Mesendoderm (in vitro differentiated cells): ENCODE data around the gene C1orf116.

Experiments
- DNase-seq: peaks from one replicate; pipeline ENCODE4 v3.0.0; 2013
- H2AK5ac ChIP-seq: 2 replicates; pipeline ENCODE4 v1.6.1; 2013; ENCODE audit warnings: low read length, inconsistent platforms
- H2BK120ac ChIP-seq: 2 replicates; pipeline ENCODE4 v1.6.1; 2013; ENCODE audit warnings: low read depth, mild to moderate bottlenecking, low read length, moderate library complexity, mixed read lengths
- H2BK15ac ChIP-seq: replicated peaks from 2 replicates; pipeline ENCODE4 v1.6.1; 2013; ENCODE audit warnings: low read depth, mild to moderate bottlenecking, moderate library complexity
- H2BK5ac ChIP-seq: 2 replicates; pipeline ENCODE4 v1.6.1; 2013; ENCODE audit warnings: low read length, inconsistent platforms
- H3K18ac ChIP-seq: 2 replicates; pipeline ENCODE4 v1.6.1; 2013; ENCODE audit warnings: mild to moderate bottlenecking, low read length, mixed read lengths
- H3K23ac ChIP-seq: one replicate; pipeline ENCODE4 v1.6.1; 2013; ENCODE audit warnings: low read length
- H3K27ac ChIP-seq: 2 replicates; pipeline ENCODE4 v1.5.1; 2013; ENCODE audit warnings: low read depth, mild to moderate bottlenecking, inconsistent platforms, low read length, moderate library complexity
- H3K27me3 ChIP-seq: 2 replicates; pipeline ENCODE4 v1.6.1; 2013; ENCODE audit warnings: low read length, control low read depth, mild to moderate bottlenecking, inconsistent platforms; ENCODE audit not compliant: insufficient read depth, poor library complexity
- H3K36me3 ChIP-seq: 2 replicates; pipeline ENCODE4 v1.6.1; 2013; ENCODE audit warnings: low read length, inconsistent platforms; ENCODE audit not compliant: control insufficient read depth, insufficient read depth
- H3K4ac ChIP-seq: one replicate; pipeline ENCODE4 v1.6.1; 2013; ENCODE audit warnings: low read depth, mild to moderate bottlenecking, low read length, moderate library complexity
- H3K4me1 ChIP-seq: 2 replicates; pipeline ENCODE4 v1.6.1; 2013; ENCODE audit warnings: low read depth, low read length, inconsistent platforms; ENCODE audit not compliant: control insufficient read depth
- H3K4me2 ChIP-seq: 2 replicates; pipeline ENCODE4 v1.6.1; 2013; ENCODE audit warnings: low read length
- H3K4me3 ChIP-seq: 2 replicates; pipeline ENCODE4 v1.5.1; 2013; ENCODE audit warnings: mild to moderate bottlenecking, low read length
- H3K56ac ChIP-seq: one replicate; pipeline ENCODE4 v1.6.1; 2013; ENCODE audit warnings: low read length
- H3K79me1 ChIP-seq: 2 replicates; pipeline ENCODE4 v1.6.1; 2013; ENCODE audit warnings: low read length, inconsistent platforms
- H3K79me2 ChIP-seq: 2 replicates; pipeline ENCODE4 v1.6.1; 2013; ENCODE audit warnings: mild to moderate bottlenecking, low read length; ENCODE audit not compliant: control insufficient read depth, insufficient read depth
- H3K9ac ChIP-seq: 2 replicates; pipeline ENCODE4 v1.6.1; 2013; ENCODE audit warnings: low read length, inconsistent platforms
- H4K5ac ChIP-seq: one replicate; pipeline ENCODE4 v1.6.1; 2013; ENCODE audit warnings: low read length
- H4K8ac ChIP-seq: one replicate; pipeline ENCODE4 v1.6.1; 2013; ENCODE audit warnings: low read depth, mild to moderate bottlenecking, control low read depth, low read length, moderate library complexity
- WGBS: extraction: QIAGEN DNeasy Blood & Tissue Kit; methylation state at CpG from one replicate; pipeline ENCODE4 v1.1.7; 2013; ENCODE audit warnings: low lambda C conversion rate, missing lambda C conversion rate; ENCODE audit not compliant: insufficient coverage; ENCODE audit errors: extremely low coverage; 5-methylcytosine and 5-hydroxymethylcytosine counted together

The C1orf116 gene

DNA sequence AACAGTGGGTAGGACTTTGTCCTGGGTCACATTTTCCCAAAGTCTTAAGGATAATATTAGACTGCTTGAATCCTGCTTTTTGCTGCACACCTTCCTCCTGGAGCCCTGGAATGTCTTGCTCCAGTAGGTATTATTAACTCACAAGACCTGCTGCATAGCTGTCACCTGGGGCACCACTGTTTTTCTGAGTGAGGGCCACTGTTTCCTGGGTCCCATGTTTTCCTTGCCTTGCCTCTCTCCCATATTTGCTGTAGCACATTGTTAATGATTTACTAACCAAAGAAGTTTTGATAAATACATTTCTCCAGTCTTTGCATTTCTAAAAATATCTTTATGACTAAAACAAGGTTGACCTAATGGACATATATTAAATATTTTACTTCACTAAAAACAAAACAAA lies 39.8 kb downstream of the C1orf116 start:
- no peak overlapping the region for H3K4me3 ChIP-seq
- no peaks in the 10 kb centered on the region for H3K27me3 ChIP-seq
- no peak overlapping the region for H2AK5ac ChIP-seq
- no peaks in the 10 kb centered on the region for H3K36me3 ChIP-seq
- no peak for DNase-seq
- H2BK5ac ChIP-seq: no peak overlapping the region
- H4K8ac ChIP-seq: no peak overlapping the region
- H3K79me1 ChIP-seq: no peaks in the 10 kb centered on the region
- H3K4ac ChIP-seq: no peak overlapping the region
- H4K5ac ChIP-seq: no peak overlapping the region
- H3K18ac ChIP-seq: no peak overlapping the region
- no peak overlapping the region for H3K27ac ChIP-seq
- H3K23ac ChIP-seq: no peak overlapping the region
- H2BK120ac ChIP-seq: no peak overlapping the region
- H3K4me1 ChIP-seq: no peaks in the 10 kb centered on the region
- no peak overlapping the region for H3K4me2 ChIP-seq
- no peak overlapping the region for H2BK15ac ChIP-seq
- H3K79me2 ChIP-seq: no peaks in the 10 kb centered on the region
- no peak overlapping the region for H3K9ac ChIP-seq
- H3K56ac ChIP-seq: no peak overlapping the region

DNA sequence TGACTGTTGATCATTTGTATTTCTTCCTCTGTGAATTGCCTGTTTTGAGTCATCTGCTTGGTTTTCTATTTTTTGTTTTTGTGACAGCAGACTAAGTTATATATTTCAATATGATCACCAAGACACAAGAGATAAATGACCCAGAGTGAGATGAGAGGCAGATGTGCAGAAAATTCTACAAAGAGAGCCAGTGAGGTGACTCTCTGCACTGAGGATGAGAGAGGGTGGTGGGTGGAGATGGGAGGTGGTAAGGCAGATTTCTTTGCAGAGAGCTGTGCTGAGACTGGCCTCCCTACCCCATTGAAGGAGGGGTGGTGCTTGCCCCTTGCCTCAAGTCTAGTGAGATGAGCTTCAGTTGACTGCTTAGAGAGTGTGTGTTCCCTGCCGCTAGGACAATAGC lies 44.7 kb downstream of the C1orf116 start:
- Histone ChIP-seq H4K5ac (no peak overlapping the region), H3K27me3 (no peaks in the 10 kb centered on the region), H3K36me3 (no peaks in the 10 kb centered on the region), H4K8ac (no peak overlapping the region), H3K56ac (no peak overlapping the region), H3K18ac (no peak overlapping the region), H3K23ac (no peak overlapping the region), H3K79me2 (no peaks in the 10 kb centered on the region), H3K27ac (no peak overlapping the region), H3K4me3 (no peak overlapping the region), H2BK15ac (no peak overlapping the region), H2AK5ac (no peak overlapping the region), H3K9ac (no peak overlapping the region), H2BK5ac (no peak overlapping the region), H3K79me1 (no peaks in the 10 kb centered on the region), H3K4me1 (peaks cover 2% of the 10 kb centered on the region), H2BK120ac (no peak overlapping the region), H3K4ac (no peak overlapping the region), H3K4me2 (no peak overlapping the region)
- DNase-seq: no peak
- no CpG with 5 or more reads among the region's 1 CpG for WGBS

DNA sequence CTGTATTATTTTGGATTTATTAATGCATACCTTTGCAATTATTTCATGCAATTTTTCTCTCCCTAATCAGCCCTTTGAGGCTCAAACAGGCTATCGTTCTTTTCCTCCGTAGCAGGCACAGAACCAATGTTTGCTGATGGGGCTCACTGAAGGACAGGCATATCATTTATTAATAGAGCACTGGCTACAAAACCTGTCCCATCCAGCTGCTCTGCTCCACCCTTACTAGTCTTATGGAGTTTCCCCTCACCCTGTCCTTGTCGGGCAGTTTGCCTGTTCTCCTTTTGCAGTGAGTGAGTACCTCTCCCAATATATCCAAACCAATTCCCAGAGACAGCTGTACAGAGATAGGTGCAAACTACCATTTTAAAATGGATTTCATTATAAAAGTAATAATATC lies 45.7 kb downstream of the C1orf116 start:
- no peak overlapping the region for H2BK15ac ChIP-seq
- no peak overlapping the region for H2AK5ac ChIP-seq
- no peaks in the 10 kb centered on the region for H3K79me1 ChIP-seq
- H4K8ac ChIP-seq: no peak overlapping the region
- no peaks in the 10 kb centered on the region for H3K36me3 ChIP-seq
- no peak overlapping the region for H3K9ac ChIP-seq
- H2BK5ac ChIP-seq: no peak overlapping the region
- WGBS: no CpG with 5 or more reads among the region's 3 CpGs
- H3K56ac ChIP-seq: no peak overlapping the region
- no peak overlapping the region for H3K27ac ChIP-seq
- DNase-seq: no peak
- no peaks in the 10 kb centered on the region for H3K27me3 ChIP-seq
- no peak overlapping the region for H4K5ac ChIP-seq
- no peaks in the 10 kb centered on the region for H3K79me2 ChIP-seq
- no peak overlapping the region for H3K18ac ChIP-seq
- no peak overlapping the region for H3K4me2 ChIP-seq
- H3K4ac ChIP-seq: no peak overlapping the region
- H2BK120ac ChIP-seq: no peak overlapping the region
- H3K4me1 ChIP-seq: peaks cover 4% of the 10 kb centered on the region
- H3K4me3 ChIP-seq: no peak overlapping the region
- H3K23ac ChIP-seq: no peak overlapping the region

DNA sequence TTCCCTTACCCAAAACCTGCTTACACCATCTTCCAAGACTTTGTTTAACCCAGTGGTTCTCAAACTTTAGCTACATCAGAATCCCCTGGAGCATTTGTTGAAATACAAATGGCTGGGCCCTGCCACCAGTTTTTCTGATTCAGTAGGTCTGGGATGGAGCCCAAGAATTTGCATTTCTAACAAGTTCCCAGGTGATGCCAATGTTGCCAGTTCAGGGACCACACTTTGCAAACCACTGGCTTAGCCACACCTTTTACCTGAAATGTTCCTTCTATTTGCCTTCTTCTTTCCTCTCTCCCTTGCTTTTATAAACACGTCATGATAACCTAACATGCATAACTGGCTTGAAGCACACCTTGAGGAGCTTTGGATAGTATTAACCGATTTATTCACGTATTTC lies 46.2 kb downstream of the C1orf116 start:
- Histone ChIP-seq H3K23ac (no peak overlapping the region), H2BK15ac (no peak overlapping the region), H2BK120ac (no peak overlapping the region), H3K79me1 (no peaks in the 10 kb centered on the region), H3K56ac (no peak overlapping the region), H3K36me3 (no peaks in the 10 kb centered on the region), H2BK5ac (no peak overlapping the region), H4K5ac (no peak overlapping the region), H3K4ac (no peak overlapping the region), H3K27ac (no peak overlapping the region), H3K4me1 (peaks cover 5% of the 10 kb centered on the region), H3K18ac (no peak overlapping the region), H2AK5ac (no peak overlapping the region), H4K8ac (no peak overlapping the region), H3K4me3 (no peak overlapping the region), H3K79me2 (no peaks in the 10 kb centered on the region), H3K9ac (no peak overlapping the region), H3K27me3 (no peaks in the 10 kb centered on the region), H3K4me2 (no peak overlapping the region)
- DNase-seq: no peak
- WGBS: 100% methylated on average over 1 of the region's 3 CpGs

DNA sequence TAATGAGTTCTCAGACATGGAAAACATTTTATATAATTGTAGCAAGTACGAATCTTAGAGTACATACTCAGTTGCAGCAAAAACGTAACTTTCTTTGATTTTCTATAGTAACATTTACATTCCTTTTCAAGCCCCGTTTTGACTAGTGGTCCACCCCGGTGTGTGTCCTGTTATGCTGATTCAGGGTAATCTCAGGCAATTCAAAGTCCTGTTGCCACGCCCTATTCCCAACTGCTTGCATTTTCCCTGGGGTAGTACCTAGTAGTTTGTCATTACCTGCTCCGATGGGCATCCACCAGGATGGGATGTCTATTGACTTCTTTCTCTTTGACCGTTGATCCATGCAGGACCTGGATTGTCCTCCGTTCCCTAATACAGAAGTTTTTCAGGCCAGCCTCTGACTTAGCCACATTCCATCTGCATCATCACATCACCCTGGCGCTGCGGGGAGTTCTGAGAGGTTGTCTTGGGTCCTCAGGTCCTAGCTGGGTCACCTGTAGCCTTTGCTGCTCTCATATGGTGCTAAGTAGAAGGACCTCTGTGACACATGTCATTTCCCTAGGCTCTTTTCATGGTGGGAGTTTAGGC lies 47.3 kb downstream of the C1orf116 start:
- Histone ChIP-seq H2BK15ac (no peak overlapping the region), H3K36me3 (no peaks in the 10 kb centered on the region), H3K9ac (no peak overlapping the region), H3K27ac (no peak overlapping the region), H4K8ac (no peak overlapping the region), H3K79me1 (no peaks in the 10 kb centered on the region), H3K79me2 (no peaks in the 10 kb centered on the region), H3K56ac (no peak overlapping the region), H3K27me3 (no peaks in the 10 kb centered on the region), H2BK120ac (no peak overlapping the region), H3K4me2 (no peak overlapping the region), H2BK5ac (no peak overlapping the region), H3K4ac (no peak overlapping the region), H3K18ac (no peak overlapping the region), H3K4me1 (peaks cover 8% of the 10 kb centered on the region), H3K4me3 (no peak overlapping the region), H2AK5ac (no peak overlapping the region), H4K5ac (no peak overlapping the region), H3K23ac (no peak overlapping the region)
- no CpG with 5 or more reads among the region's 10 CpGs for WGBS
- DNase-seq: no peak

DNA sequence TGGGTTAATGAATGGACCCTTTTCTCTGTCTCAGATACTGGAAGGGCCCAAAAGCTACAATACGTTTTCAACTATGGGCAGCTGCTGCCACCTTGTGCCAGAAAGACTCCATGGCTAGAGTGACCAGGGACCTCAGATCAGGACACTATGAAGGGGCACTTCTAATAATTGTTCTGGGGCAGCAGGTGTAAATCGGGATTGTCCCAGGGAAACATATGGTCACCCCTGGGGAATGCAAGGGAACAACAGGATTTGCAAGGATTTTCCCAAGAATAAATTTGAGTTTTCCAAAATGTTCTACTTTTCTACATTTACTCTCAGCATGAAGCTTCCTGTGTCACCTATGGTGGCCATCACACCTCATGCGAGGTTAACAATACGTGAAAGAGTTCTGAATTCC lies 50.3 kb downstream of the C1orf116 start:
- Histone ChIP-seq H3K9ac (no peak overlapping the region), H3K79me2 (no peaks in the 10 kb centered on the region), H3K4ac (no peak overlapping the region), H4K5ac (no peak overlapping the region), H3K23ac (no peak overlapping the region), H3K27ac (no peak overlapping the region), H2BK120ac (no peak overlapping the region), H3K4me3 (no peak overlapping the region), H3K27me3 (no peaks in the 10 kb centered on the region), H3K56ac (no peak overlapping the region), H3K4me1 (peaks cover 10% of the 10 kb centered on the region), H3K18ac (peak overlapping the region; percentile 40), H3K4me2 (no peak overlapping the region), H2AK5ac (no peak overlapping the region), H2BK15ac (no peak overlapping the region), H4K8ac (no peak overlapping the region), H3K36me3 (no peaks in the 10 kb centered on the region), H2BK5ac (no peak overlapping the region), H3K79me1 (no peaks in the 10 kb centered on the region)
- DNase-seq: peak; percentile 76
- WGBS: no CpG with 5 or more reads among the region's 4 CpGs
